Breast epithelium (tissue), 3 donors: ENCODE data around the gene PPP2R2D.

Source experiments
- CTCF ChIP-seq, 3 donors: fragments of 450-650 bp; IDR thresholded peaks; one replicate each; pipeline ENCODE4 v1.5.1; 2016 to 2017; ENCODE audit warnings: antibody characterized with exemption in 3 of 3, mild to moderate bottlenecking in 3 of 3, moderate library complexity in 3 of 3
- POLR2A ChIP-seq: fragments of 450-650 bp; IDR thresholded peaks from one replicate; pipeline ENCODE4 v1.6.1; 2016; ENCODE audit warnings: antibody characterized with exemption, mild to moderate bottlenecking, moderate library complexity

- TF ChIP-seq CTCF (IDR thresholded peaks at IDR 0.05) = no peak
- TF ChIP-seq POLR2A = no peak
Measured at GRCh38 chr10:131857156-131858117, 43.4 kb upstream of the PPP2R2D start.
